COLO829 (cell line): ENCODE measurements around the gene TMCC1.
"Not testable (repeated sequence)": the region's sequence is repeated elsewhere in the genome, so short reads cannot be mapped to it uniquely, and the experiment has no call there.

ENCODE experiments used
- DNase-seq: peaks from one replicate; pipeline ENCODE4 v3.0.0; 2012; ENCODE audit warnings: low spot score

The TMCC1 gene

DNA sequence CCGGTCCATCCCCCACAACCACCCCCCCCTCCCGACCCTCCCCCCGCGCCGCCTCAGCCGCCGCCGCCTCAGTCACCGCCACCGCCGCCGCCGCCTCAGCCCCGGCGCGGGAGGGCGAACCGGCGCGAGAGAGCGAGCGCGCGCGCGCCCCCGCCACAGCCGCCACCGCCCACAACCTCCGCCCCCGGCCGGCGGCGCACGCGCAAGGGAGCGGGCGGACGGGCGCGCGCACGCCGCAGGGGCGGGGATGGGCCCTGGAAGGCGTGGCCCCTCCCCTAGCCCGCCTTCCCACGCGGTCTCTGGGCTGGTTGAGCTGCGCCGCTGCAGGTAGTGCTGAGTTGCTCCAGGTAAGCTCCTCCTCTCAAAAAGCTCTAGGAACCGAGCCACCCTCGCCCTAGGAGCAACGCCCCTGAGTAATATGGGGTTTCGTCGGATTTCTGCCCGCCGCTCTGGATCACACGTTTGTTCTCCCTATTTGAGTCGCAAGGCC, at the start of gene TMCC1:
Gene TMCC1 (minus strand): TSS at position 131 of the 490 bp plus-strand sequence.
- peak; percentile 94 for DNase-seq

DNA sequence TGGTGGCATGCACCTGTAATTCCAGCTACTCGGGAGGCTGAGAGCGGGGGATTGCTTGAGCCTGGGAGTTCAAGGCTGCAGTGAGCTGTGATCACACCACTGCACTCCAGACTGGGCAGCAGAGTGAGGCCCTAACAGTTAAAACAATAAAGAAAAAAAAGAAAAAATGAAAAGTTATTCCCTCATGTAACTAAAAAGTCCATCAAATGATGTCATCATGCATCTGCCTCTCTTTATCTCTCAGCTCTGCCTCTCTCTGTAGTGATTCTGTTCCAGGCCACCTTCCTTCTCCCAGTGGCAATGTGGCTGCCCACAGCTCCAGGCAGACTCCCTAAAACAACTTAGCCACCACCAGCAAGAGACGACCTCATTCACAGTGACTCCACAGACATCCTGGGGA, 49.5 kb upstream of the TMCC1 start:
- DNase-seq = no peak

DNA sequence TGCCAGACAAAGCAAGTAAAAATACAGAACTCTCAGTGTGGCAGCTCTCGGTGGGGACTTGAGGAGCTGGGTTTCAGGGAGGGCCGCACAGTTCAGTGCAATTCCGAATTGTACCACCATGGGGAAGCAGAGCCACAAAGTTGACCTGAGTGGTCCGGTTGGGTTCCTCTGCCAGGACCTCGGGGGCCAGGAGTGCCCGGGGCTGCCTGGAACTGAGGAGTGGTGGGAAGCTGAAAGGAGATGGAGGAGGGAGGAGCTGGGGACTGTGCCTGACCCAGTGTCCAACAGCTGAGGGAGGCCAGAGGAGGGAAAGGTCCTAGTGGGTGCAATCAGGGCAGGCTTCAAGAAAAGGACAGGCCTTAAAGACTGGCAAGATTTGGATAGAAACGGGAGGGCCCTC, 48.8 kb upstream of the TMCC1 start:
- peak; percentile 25 for DNase-seq

DNA sequence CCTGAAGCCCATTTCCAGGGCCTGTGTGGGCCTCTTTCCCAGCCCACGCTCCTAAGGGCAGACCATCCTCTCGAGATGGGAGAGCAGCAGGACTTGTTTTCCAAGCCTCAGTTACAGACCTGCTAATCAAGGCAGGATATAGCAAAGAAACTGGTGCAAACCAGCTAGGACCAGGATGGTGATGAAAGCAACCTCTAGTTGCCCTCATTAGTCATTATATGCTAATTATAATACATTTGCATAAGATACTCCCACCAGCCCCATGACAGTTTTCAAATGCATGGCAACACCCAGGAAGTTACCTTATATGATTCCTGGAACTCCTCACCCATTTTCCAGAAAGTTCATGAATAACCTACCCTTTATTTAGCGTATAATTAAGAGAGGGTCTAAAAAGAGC, 46.6 kb upstream of the TMCC1 start:
- no peak for DNase-seq

DNA sequence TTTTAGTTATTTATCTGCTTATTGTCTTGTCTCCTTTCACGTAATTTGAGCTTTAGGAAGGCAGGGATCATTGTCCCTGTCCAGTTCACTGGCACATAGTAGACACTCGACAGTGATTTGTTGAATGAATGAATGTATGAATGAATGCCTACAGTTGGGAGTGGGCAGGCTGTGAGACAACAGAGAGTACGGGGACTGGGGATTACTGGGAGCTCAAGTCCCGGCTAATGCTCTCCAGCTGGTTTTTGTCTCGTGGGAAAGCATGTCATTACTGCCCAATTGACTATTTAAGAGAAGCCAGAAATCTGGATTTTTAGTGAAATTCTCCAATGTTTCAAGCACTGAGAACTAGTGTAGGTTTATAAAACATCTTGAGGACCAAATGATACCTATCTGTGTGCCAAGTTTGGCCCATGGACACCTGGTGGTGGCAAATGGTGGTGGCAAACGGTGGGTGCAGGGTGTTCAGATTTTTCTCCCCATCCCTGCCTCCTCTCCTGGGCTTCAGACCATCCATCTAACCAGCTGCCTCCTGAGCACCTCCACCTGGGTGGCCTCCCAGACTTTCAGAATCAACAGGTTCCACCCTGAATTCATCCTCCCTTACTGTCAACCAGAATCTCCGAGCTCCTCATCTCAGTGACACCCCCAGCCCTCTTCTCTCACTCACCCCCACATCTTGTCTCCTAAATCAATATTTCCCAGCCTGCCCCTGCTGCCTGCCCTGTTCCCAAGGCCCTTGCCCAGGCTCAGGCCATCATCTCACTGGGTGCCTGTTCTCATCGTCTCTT, 44.8 kb upstream of the TMCC1 start:
- no peak for DNase-seq

DNA sequence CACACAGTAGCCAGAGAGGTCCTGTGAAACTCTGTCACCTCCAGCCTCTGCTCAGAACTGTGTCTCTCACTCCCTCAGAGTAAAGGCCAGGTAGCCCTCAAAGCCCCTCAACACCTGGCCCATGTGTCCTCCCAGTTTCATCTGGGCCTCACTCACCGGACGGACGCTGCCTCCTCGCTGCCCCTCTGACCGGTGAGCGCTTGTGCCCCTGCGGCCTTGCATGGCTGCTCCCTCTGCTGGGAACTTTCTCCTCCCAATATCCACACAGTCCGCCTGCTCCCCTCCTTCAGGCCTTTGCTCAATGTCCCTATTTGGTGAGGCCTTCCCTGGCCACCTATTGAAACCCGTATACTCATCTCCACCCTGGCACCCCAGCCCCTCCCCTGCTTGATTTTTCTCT, 44.2 kb upstream of the TMCC1 start:
- no peak for DNase-seq

DNA sequence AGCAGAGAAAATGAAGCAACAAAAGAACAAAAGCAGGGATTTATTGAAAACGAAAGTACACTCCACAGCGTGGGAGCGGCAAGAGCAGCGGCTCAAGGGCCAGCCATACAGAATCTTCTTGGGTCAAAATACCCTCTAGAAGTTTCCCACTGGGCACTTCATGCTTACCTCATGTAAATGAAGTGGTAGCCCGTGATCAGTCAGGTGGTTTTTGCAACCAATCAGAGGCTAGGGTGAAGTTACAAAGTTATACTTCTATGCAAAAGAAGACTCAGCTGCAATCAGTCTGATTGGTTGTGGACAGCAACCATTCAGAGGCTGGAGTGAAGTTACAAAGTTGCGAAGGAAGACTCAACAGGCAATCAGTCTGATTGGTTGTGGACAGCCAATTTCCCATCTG, 43.2 kb upstream of the TMCC1 start:
- DNase-seq = peak; percentile 51

DNA sequence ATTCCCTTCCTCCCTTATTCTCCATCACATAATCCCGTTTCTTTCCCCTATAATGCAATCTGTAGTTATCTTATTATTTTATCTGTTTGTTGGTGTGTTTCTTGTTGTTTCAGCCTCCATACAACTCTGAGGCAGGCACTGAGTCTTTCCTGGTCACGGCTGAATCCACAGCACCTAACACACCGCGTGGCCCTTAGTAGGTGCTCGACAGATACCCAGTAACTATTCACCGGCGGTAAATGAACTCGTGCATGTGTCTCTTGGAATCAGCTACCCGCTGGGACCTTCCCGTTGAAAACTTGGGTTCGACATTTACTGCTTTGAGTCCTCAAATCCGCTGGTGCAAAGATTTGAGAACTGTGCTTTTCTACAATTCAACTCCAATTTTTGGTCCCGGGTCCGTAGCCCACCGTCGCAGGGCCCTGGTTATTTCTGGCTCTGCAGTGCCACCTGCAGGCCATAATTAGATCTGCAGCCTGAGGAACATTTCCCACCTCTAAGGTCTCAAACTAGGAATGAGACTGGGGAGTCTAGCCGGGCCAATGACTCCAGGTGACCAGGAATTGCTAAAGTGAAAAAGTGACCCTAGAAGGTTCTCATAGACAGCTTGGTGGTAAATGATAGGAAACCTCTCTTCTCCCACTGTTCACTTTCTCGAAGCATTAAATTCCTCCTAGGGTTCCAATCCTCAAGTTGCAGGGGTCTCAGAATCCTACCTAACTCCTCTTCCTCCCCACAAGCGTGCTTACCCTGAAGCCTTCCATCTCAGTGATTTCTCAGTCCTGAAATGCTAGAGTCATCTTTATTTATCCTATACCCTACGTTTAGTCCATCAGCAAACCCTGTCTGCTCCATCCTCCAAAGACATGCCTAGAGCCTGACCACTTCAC, 41.0 kb upstream of the TMCC1 start:
- DNase-seq = peak; percentile 37

DNA sequence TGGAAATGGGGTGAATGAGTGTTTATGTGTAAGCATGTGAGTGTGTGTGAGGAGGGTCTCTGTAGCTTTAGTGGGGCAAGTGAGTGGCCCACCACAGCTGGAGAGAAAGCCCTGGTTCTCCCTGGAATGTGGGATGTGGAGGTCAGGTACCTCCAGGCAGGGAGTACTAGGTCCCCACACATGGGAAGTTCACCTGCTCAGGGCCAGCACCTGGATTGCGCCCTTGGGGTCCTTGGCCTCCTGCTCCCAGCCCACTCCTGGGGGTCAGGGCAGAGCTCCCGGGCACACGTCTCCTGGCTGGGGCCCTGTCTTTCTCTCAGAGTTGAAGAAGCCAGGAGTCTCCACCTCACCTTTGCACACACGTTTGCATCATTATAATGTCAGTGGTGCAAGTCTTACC, 40.0 kb upstream of the TMCC1 start:
- no peak for DNase-seq

DNA sequence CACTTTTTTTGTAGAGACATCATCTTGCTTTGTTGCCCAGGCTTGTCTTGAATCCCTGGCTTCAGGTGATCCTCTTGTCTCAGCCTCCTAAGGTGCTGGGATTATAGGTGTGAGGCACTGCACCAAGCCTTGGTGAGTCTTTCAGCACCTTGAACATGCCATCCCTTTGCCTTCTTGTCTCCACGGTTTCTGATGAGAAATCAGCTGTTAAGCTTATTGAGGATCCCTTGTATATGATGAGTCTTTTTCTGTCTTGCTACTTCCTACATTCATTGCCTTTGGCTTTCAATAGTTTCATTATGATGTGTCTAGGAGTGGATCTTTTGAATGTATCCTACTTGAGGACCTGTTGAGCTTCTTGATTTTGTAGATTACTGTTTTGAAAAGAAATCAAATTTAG, 35.9 kb upstream of the TMCC1 start:
- DNase-seq = no peak

DNA sequence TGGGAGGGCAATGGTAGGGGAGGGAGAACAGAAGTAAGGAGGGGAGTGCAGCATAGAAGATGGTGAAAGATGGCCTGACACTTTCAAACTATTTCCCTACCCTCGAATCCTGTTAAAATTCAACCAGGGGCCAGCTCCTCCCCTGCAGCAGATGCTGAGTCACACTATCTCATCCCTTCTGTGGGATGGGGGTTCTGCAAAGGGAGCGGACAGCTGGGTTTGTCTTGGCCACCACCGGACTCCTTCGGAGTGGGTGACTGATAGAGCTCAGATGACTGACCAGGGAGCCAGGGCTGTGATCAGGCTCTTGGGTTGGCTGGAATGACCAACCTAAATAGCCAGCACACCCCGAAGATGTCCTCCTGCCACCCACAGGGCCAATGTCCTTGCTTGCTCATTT, 33.6 kb upstream of the TMCC1 start:
- DNase-seq = no peak

DNA sequence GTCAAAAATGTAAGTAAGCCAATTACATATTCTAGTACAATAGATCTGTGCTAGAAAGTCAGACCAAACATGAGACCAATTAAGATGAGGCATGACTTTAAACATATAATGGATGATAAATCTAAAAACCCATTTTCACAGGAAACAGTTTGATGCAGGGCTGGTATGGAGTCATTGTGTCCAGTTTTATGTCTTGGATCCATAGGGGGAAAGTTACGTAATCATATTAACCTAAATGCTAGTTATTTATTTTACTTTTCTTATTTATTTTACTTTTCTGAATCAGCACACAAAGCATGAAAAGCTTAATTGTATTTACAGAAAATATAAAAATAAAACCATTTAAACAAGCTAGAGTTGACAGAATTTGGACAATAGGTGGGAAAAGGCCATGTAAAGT, 26.3 kb upstream of the TMCC1 start:
- no peak for DNase-seq

DNA sequence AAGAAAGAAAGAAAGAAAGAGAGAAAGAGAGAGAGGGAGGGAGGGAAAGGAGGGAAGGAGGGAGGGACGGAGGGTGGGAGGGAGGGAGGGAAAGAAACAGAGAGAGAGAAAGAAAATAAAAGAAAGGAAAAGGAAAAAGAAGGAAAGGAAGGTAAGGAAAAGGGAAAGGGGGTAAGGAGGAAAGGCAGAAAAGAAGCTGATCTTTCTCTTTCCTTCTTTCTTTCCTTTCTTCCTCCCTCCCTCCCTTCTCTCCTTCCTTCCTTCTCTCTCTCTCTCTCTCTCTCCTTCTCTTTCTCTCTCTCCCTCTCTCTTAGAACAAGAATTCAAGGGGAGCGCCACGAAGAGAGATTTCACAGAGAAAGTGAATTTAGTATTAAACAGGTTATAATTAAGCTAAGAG, 25.8 kb upstream of the TMCC1 start:
- DNase-seq = no peak

DNA sequence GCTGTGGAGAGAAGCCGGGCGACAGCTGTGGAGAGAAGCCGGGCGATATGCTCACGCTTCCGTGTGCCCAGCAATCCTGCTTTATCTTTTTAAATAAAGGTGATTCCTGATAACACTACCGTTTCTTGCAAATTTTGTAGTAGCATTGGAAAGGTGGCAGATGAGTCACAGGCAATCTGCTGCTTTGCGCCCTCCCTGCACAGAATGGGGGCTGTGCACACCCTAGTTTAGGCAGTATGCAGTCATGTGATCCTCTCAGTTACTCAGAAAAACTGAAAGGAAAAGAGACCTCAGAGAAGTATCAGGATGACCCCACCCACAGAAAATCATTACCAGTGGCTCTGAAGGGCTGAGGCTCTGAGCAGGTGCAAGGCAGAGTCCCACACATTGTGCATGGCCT, 24.9 kb upstream of the TMCC1 start:
- no peak for DNase-seq

DNA sequence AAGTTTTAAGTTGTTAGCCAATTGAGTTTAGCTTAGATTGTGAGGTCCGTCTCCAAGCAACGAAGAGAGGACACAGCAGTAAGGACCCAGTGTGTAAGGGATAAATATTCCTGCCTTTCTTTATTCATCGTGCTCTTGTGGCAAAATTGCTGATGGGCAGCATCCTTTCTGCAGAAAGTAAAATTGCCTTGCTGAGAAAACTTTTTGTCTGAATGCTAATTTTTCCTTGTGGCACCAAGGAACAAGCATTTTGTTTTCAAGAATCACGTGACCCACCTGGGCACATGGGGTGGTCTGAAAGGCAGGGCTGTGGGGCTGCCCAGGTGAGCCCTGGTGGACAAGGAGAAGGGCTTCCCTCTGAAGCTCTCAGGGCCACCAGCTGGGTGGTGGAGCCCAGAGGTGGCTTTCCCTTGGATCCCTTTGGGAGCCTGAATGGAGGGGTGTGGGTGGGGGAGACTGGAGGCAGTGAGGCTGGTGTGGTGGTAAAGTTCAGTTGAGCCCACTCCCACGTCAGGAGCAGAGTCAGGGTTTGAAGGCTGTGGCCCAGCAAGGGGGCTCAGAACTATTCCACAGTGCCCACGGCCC, 24.0 kb upstream of the TMCC1 start:
- DNase-seq = no peak

DNA sequence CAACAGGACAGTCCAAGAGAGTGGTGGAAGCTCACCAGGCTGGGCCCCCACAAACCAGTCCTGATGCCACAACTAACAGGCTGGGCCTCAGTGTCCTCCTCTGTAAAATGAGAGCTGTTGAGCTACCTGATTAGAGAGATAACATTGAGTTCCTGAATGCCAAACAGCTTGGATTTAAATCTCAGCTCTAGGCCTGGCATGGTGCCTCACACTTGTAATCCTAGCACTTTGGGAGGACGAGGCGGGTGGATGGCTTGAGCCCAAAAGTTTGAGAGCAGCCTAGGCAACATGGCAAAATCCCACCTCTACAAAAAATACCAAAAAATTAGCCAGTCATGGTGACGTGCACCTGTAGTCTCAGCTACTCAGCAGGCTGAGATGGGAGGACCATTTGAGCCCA, 20.1 kb upstream of the TMCC1 start:
- DNase-seq = no peak

DNA sequence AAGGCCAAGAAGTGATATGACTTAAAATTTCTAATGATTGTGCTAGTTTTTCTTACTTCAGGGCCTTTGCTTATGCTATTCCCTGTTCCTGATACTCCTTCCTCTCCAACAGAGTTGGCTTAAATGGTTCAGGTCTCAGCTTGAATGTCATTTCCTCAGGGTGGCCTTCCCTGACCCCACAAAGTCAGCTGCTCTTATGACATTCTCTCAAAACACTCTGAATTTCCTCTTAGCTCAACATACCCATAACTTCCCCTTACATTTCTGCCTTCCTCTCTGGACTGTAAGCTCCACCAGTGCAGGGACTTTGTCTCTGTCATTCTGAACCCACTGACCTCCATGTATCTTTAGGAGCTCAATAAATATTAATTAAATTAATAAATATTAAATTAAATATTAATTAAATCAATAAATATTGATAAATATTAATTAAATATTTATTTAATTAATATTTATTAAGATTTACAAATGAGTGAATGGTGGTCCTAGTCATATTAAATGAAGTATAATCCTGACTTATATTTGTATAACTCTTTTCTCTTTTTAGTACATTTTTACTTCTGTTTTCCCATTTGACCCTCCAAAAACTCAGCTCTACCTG, 17.9 kb upstream of the TMCC1 start:
- no peak for DNase-seq

DNA sequence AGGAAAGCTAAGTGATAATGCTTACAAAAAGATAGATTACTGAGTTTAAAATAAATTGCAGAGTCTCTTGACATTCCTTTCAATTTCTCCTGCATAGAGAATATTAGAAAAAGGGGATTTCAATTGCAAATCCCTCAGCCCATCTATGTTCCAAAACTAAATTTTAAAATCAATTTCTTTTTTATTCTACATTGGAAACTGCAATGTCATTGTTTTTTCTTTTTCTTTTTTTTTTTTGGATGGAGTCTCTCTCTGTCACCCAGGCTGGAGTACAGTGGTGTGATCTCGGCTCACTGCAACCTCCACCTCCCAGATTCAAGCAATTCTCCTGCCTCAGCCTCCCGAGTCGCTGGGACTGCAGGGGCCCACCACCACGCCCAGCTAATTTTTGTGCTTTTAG, 15.7 kb upstream of the TMCC1 start:
- DNase-seq = not testable (repeated sequence)

DNA sequence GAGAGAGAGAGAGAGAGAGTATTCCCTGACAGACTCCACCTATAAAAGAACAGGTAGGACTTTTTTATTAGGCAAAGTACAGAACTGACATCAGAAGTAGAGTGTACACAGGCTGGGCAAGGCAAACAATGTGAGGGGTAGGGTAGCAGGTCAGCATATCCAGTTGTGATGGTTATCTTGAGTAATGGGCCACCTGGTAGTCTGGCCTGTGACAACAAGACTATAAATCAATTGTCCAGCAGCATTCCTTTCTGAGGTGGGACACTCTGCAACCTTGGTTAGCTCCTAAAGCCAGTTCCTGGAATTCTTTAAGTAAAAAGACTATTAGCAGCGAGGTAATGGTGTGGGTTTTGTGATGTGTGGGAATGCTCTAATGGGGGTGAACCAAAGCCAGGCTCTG, 14.9 kb upstream of the TMCC1 start:
- DNase-seq = no peak

DNA sequence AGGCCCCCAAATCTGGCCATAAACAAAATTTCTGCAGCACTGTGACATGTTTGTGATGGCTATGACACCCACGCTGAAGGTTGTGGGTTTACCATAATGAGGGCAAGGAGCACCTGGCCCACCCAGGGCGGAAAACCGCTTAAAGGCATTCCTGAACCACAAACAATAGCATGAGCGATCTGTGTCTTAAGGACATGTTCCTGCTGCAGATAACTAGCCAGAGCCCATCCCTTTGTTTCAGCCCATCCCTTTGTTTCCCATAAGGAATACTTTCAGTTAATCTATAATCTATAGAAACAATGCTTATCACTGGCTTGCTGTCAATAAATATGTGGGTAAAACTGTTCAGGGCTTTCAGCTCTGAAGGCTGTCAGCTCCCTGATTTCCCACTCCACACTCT, 7.8 kb upstream of the TMCC1 start:
- DNase-seq = not testable (repeated sequence)

DNA sequence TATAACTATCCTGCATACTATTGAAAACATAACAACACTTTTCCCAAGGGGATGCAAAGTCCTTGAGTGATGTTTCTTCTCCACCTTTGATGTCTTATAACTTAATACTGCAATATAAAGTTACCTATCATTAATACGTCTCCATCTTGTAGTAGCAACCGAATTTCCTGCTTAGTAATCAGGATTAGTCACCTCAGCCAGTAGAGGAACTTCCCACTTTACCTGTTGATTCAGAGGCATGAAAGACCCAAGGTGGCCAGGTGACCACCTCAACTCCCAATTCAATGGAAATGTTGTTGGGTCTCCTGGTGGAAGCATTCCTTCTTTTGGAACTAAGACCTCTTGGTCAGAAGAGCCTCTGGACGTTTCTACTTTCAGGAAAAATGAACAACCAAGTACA, 3.5 kb upstream of the TMCC1 start:
- DNase-seq = no peak

DNA sequence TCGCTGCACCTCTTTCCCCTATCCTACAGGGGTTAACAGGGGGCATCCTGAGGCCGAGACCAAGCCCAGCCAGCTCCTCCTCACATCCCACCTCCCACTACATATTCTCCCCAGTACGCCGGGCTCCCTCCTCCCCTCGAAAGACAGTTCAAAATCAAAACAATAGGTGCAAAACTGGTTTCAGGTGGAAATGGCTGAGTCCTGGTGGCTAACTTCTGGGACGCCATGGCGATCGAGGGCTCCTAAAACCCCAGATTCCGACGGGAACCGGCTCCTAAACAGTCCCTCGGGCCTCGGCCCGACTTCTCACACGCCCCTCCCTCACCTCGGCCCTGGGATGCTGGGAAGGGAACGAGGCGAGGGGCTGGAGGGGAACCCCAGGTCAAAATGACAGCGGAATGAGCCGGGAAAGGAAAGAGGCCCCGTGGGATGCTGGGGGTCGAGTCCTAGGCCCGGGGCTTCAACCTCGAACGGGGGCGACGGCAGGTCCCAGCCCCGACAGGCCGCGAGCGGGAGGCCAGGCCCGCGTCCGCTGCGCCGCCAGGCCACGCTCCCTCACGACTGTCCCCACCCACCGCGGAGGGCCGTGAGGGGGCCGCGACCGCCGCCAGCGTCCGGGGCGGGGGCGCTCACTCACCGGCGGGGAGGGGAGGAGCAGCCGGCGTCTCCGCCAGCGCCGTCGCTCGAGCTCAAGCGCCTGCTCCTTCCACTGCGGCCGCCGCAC, 492 bp downstream of the TMCC1 start:
- no peak for DNase-seq
